ENCODE measurements around the gene CELF2.

Gene CELF2

GRCh38 chr10:11300563-11300962, 282.9 kb downstream of the CELF2 start:
- Mint-ChIP-seq H3K9me3 (peaks cover 11% of the 10 kb centered on the region), H3K4me1 (peaks cover 59% of the 10 kb centered on the region), H3K4me3 (no peak overlapping the region), H3K27ac (no peak overlapping the region), H3K27me3 (ENCODE audit: low read depth, poor library complexity) (no peaks in the 10 kb centered on the region), H3K36me3 (ENCODE audit: low read depth) (peaks cover 17% of the 10 kb centered on the region)
- TF ChIP-seq CTCF (IDR thresholded peaks at IDR 0.05): no peak
- no peak for DNase-seq

GRCh38 chr10:11301571-11302111, 284.0 kb downstream of the CELF2 start:
- Mint-ChIP-seq H3K4me1 (peaks cover 48% of the 10 kb centered on the region), H3K9me3 (peaks cover 16% of the 10 kb centered on the region), H3K4me3 (no peak overlapping the region), H3K36me3 (ENCODE audit: low read depth) (peaks cover 17% of the 10 kb centered on the region), H3K27me3 (ENCODE audit: low read depth, poor library complexity) (peaks cover 4% of the 10 kb centered on the region), H3K27ac (no peak overlapping the region)
- no peak for DNase-seq
- TF ChIP-seq CTCF (IDR thresholded peaks at IDR 0.05): no peak

GRCh38 chr10:11302181-11302580, 284.5 kb downstream of the CELF2 start:
- TF ChIP-seq CTCF (IDR thresholded peaks at IDR 0.05): no peak
- Mint-ChIP-seq H3K27ac (no peak overlapping the region), H3K36me3 (ENCODE audit: low read depth) (peaks cover 17% of the 10 kb centered on the region), H3K9me3 (peaks cover 21% of the 10 kb centered on the region), H3K27me3 (ENCODE audit: low read depth, poor library complexity) (peaks cover 4% of the 10 kb centered on the region), H3K4me1 (peaks cover 43% of the 10 kb centered on the region), H3K4me3 (no peak overlapping the region)
- DNase-seq: no peak

- no peak overlapping the region for H3K4me3 Mint-ChIP-seq
- no peak for TF ChIP-seq CTCF (IDR thresholded peaks at IDR 0.05)
- H3K36me3 Mint-ChIP-seq (ENCODE audit: low read depth): peaks cover 28% of the 10 kb centered on the region
- H3K9me3 Mint-ChIP-seq: peaks cover 35% of the 10 kb centered on the region
- H3K4me1 Mint-ChIP-seq: peaks cover 33% of the 10 kb centered on the region
- DNase-seq: no peak
- H3K27me3 Mint-ChIP-seq (ENCODE audit: low read depth, poor library complexity): peaks cover 4% of the 10 kb centered on the region
- H3K27ac Mint-ChIP-seq: no peak overlapping the region
Observed at GRCh38 chr10:11303361-11304170, 285.9 kb downstream of the CELF2 start.

GRCh38 chr10:11304906-11305585, 287.4 kb downstream of the CELF2 start:
- H3K27me3 Mint-ChIP-seq (ENCODE audit: low read depth, poor library complexity): peaks cover 4% of the 10 kb centered on the region

More at GRCh38 chr10:11304906-11305585, 287.4 kb downstream of the CELF2 start:
- Mint-ChIP-seq H3K4me1 (peaks cover 19% of the 10 kb centered on the region), H3K27ac (no peak overlapping the region), H3K36me3 (ENCODE audit: low read depth) (peaks cover 39% of the 10 kb centered on the region), H3K4me3 (no peak overlapping the region), H3K9me3 (peaks cover 50% of the 10 kb centered on the region)
- DNase-seq: no peak
- no peak for TF ChIP-seq CTCF (IDR thresholded peaks at IDR 0.05)
